SHP77 treated with DMSO at 0.1 percent for 48 hours (cell line): Measurements from ENCODE around the gene CDKL2.
"Not testable (repeated sequence)": the region's sequence is repeated elsewhere in the genome, so short reads cannot be mapped to it uniquely, and the experiment has no call there.

Experiments used
- DNase-seq: peaks from one replicate; lab custom pipeline; 2025; lab: John Stamatoyannopoulos, UW

CDKL2 gene

DNA sequence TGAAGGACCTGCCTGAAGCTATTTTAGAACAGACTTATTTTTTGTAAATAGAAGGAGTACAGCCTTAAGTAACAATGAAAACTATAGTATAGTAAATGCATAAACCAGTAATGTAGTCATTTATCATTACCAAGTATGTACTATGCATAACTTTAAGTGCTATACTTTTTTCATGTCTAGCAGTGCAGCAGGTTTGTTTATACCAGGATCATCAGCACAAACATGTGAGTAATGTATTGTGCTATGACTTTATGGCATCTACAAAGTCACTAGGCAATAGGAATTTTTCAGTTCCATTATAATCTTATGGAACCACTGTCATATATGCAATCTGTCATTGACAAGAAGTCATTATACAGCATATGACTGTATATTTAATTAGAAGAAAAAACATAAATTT, 77.9 kb downstream of the CDKL2 start:
- no peak for DNase-seq

DNA sequence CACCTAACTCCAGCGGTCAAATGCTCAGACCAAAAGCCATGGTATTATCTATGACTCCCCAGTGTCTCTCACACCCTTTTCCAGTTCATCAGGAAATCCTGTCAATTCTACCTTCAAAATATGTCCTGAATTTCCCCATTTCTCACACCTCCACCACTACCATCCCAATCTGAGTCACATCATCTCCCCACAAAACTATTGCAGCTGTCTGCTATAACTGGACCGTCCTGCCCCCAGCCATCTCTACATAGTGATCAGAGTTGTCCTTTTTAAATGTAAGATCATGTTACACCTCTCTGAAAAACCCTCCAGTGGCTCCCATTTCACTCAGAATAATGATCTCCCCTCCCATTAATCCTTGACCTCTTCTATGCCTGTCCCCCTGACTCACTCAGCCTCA, 81.3 kb downstream of the CDKL2 start:
- DNase-seq: no peak

DNA sequence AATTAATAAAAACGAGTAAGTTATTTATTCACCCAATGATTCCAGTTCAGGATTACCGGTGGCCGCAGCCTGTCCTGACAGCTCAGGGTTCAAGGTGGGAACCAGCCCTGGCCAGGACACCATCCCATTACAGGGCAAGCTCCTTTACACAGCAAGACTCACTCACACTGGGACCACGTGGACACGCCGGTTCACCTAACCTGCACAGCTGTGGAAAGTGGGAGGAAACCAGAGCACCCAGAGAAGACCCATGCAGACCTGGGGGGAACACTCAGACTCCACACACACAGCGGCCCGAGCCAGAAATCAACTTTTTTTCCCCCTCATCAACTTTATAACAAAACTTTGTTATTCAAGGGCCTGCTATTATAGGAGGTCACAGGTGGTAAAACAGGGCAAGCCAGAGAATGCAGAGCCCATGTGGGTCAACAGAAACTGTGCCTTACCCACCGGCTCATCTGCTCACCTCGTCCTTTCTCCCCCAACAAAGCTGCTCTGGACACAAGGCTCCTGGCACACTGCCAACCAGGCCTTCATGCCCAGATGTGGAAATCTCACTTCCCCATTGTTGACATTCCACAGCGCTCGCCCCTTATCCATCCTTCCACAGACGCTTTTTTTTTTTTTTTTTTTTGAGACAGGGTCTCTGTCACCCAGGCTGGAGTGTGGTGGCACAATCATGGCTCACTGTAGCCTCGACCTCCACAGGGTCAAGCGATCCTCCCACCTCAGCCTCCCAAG, 82.5 kb downstream of the CDKL2 start:
- no peak for DNase-seq

DNA sequence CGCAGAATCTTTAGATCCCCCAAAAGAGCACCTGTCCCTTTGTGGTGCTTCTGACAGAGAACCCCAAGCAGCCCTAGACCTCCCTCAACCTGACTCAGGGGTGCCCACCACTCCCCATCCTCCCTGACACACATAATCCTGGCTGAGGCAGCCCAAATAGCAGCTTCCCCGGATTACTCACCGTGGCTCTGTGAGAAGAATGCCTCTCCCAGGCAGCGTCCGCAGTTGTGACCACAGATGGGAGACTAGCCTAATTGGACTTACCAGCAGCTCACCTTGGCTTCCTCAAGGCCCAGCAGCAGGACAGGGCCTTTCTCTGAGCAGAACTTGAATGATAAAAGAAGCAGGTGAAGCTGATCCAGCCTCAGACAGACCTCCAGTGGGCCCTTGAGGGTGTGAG, 84.8 kb downstream of the CDKL2 start:
- DNase-seq: no peak

DNA sequence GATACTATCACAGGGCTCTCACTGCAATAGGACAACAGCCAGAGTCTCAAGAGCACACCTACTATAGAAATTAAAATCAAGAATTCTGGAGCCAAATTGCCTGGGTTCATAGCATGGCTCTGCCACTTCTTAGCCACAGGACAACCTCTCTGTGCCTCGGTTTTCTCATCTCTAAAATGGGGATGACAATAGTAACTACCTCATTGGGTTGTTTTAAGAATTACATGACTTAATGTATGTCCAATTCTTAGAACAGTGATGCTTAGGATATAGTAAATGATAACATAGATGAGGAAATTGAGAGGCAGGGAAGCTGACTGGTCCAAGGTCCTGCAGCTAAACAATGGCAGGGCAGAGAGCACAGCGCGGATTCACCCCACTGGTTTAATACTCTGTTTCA, 85.5 kb downstream of the CDKL2 start:
- DNase-seq: no peak

DNA sequence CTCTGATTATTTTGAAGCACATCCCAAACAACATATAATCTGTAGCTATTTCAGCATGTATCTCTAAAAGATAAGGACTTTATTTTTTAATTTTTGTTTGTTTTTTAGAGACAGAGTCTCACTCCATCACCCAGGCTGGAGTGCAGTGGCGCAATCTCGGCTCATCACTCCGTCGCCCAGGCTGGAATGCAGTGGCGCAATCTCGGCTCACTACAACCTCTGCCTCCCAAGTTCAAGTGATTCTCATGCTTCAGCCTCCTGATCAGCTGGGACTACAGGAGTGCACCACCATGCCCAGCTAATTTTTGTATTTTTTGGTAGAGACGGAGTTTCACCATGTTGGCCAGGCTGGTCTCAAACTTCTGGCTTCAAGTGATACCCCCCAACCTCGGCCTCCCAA, 86.1 kb downstream of the CDKL2 start:
- DNase-seq: not testable (repeated sequence)

DNA sequence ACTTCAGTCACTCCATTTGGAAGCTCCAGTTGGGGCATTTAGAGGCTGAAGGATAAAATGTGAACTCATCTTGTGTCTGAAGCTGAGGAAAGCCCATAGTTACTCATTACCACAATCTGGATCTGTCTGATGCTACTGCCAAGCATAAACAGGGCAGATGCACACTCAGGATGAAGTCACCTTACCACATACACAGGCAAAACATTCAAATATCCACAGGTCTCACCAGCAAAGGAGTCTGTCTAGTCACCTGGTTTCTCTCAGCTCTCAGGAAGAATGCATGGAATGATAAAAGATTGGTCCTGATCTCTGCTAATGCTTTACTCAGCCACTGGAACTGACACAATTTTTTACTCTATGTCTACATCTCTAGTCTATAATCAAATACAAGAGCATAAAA, 87.5 kb downstream of the CDKL2 start:
- DNase-seq: no peak

DNA sequence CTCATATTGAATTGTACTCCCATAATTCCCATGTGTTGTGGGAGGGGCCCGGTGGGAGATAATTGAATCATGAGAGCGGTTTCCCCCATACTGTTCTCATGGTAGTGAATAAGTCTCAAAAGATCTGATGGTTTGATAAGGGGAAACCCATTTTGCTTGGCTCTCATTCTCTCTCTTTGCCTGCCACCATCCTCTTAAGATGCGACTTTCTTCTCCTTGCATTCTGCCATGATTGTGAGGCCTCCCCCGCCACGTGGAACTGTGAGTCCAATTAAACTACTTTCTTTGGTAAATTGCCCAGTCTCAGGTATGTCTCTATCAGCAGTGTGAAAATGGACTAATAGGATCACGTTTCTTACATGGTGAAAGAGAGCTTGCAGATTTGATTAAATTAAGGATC, 93.0 kb downstream of the CDKL2 start:
- DNase-seq: not testable (repeated sequence)

DNA sequence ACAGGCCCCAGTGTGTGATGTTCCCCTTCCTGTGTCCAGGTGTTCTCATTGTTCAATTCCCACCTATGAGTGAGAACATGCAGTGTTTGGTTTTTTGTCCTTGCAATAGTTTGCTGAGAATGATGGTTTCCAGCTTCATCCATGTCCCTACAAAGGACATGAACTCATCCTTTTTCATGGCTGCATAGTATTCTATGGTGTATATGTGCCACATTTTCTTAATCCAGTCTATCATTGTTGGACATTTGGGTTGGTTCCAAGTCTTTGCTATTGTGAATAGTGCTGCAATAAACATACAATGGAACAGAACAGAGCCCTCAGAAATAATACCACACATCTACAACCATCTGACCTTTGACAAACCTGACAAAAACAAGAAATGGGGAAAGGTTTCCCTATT, 96.4 kb downstream of the CDKL2 start:
- DNase-seq: not testable (repeated sequence)

DNA sequence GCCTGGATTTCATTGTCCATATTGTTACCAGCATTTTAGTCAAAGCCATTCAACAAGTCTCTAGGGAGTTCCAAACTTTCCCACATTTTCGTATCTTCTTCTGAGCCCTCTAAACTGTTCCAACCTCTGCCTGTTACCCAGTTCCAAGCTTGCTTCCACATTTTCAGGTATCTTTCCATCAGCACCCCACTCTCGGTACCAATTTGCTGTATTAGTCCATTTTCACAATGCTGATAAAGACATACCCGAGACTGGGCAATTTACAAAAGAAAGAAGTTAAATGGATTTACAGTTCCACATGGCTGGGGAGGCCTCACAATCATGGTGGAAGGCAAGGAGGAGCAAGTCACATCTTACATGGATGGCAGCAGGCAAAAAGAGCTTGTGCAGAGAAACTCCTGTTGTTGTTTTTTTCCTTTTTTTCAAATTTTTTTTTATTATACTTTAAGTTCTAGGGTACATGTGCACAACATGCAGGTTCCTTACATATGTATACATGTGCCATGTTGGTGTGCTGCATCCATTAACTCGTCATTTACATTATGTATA, 96.9 kb downstream of the CDKL2 start:
- DNase-seq: not testable (repeated sequence)

DNA sequence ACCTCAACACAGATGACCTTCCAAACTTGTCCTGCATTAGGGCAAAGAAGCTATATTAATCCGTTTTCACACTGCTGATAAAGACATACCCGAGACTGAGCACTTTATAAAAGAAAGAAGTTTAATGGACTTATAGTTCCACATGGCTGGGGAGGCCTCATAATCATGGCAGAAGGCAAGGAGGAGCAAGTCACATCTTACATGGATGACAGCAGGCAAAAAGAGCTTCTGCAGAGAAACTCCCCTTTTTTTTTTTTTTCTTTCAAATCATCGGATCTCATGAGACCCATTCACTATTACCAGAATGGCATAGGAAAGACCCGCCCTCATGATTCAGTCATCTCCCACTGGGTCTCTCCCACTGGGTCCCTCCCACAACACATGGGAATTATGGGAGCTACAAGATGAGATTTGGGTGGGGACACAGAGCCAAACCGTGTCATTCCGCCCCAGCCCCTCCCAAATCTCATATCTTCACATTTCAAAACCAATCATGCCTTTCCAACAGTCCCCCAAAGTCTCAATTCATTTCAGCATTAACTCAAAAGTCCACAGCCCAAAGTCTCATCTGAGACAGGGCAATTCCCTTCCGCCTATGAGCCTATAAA, 98.7 kb downstream of the CDKL2 start:
- not testable (repeated sequence) for DNase-seq

DNA sequence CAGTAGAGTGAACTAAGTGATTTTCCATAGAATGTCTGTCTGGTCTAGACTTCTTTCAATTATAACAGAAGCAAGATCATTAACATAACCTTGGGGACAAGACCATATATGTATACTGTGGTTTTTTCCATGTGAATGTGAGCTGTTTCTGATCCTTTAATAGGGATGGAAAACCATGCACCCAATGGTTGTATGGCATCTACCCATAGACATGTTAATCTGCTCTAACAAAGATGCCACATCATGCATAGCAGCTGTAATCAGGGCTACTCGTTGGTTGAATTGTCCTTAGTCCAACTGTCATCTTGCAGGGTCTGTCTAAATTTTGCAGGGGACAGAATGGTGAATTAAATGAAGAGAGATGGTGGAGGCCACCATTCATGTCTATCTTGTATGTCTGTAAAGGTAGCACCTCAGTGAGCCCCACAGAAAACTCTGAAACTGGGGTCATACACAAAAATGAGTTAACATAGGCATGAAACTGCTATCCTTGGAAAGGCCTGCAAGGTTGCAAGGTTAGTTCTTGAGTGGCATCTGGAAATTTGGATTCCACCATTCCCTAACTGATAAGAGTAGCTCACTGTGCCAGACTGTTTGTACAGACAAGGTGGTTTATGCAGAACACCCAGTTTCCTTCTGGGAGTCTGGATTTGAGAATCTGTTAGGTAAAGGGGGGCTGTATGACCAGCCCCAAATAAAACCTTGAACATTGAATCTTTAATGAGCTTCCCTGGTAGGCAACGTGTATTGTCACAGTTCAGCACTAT, 99.6 kb downstream of the CDKL2 start:
- no peak for DNase-seq
